ENCODE data around the gene CDH6.

- TF ChIP-seq, protein P1, sequence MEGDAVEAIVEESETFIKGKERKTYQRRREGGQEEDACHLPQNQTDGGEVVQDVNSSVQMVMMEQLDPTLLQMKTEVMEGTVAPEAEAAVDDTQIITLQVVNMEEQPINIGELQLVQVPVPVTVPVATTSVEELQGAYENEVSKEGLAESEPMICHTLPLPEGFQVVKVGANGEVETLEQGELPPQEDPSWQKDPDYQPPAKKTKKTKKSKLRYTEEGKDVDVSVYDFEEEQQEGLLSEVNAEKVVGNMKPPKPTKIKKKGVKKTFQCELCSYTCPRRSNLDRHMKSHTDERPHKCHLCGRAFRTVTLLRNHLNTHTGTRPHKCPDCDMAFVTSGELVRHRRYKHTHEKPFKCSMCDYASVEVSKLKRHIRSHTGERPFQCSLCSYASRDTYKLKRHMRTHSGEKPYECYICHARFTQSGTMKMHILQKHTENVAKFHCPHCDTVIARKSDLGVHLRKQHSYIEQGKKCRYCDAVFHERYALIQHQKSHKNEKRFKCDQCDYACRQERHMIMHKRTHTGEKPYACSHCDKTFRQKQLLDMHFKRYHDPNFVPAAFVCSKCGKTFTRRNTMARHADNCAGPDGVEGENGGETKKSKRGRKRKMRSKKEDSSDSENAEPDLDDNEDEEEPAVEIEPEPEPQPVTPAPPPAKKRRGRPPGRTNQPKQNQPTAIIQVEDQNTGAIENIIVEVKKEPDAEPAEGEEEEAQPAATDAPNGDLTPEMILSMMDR (IDR thresholded peaks at IDR 0.05): no peak
- TF ChIP-seq EP300 (IDR thresholded peaks at IDR 0.05) (no peak), POLR2A (IDR thresholded peaks at IDR 0.05) (no peak)
Observed at GRCh38 chr5:31165729-31166128, 27.8 kb upstream of the CDH6 start.
